HG03354 (cell line): ENCODE data around the gene HOXB6.

Source experiments
- ATAC-seq: cut with Tn5 transposase; IDR thresholded peaks from one replicate; pipeline ENCODE4 v1.9.1; 2021; ENCODE audit warnings: mild to moderate bottlenecking; ENCODE audit not compliant: unreplicated experiment, poor library complexity, severe bottlenecking

HOXB6 gene

GRCh38 chr17:48559122-48559839 lies 45.5 kb downstream of the HOXB6 start:
- no peak for ATAC-seq

GRCh38 chr17:48558831-48559121 lies 46.0 kb downstream of the HOXB6 start:
- no peak for ATAC-seq

- no peak for ATAC-seq
These were observed 46.5 kb downstream of the HOXB6 start for GRCh38 chr17:48558057-48558830.

GRCh38 chr17:48556576-48557401 lies 48.0 kb downstream of the HOXB6 start:
- ATAC-seq = no peak

GRCh38 chr17:48556229-48556575 lies 48.6 kb downstream of the HOXB6 start:
- ATAC-seq = no peak

- no peak for ATAC-seq
These were observed 49.2 kb downstream of the HOXB6 start for GRCh38 chr17:48555258-48556228.

GRCh38 chr17:48554412-48555257 lies 50.2 kb downstream of the HOXB6 start:
- ATAC-seq = no peak

GRCh38 chr17:48553826-48554225 lies 51.0 kb downstream of the HOXB6 start:
- ATAC-seq = no peak

GRCh38 chr17:48553190-48553547 lies 51.6 kb downstream of the HOXB6 start:
- no peak for ATAC-seq

- ATAC-seq = no peak
These were observed 52.2 kb downstream of the HOXB6 start for GRCh38 chr17:48552466-48553189.

GRCh38 chr17:48551596-48552465 lies 53.0 kb downstream of the HOXB6 start:
- no peak for ATAC-seq

GRCh38 chr17:48551214-48551555 lies 53.6 kb downstream of the HOXB6 start:
- ATAC-seq = no peak

- ATAC-seq = no peak
These were observed 54.1 kb downstream of the HOXB6 start for GRCh38 chr17:48550502-48551213.

- no peak for ATAC-seq
These were observed 54.8 kb downstream of the HOXB6 start for GRCh38 chr17:48549914-48550501.

GRCh38 chr17:48549281-48549630 lies 55.5 kb downstream of the HOXB6 start:
- no peak for ATAC-seq

- ATAC-seq = no peak
These were observed 56.1 kb downstream of the HOXB6 start for GRCh38 chr17:48548523-48549280.
